Left forelimb (tissue), 1 donor: Measurements from ENCODE around the gene VAV3.
"Not testable (repeated sequence)": the region's sequence is repeated elsewhere in the genome, so short reads cannot be mapped to it uniquely, and the experiment has no call there.

Experiments
- DNase-seq: peaks from one replicate; pipeline ENCODE4 v3.0.0-alpha.2; 2018; ENCODE audit warnings: low spot score

VAV3 gene

GRCh38 chr1:107733401-107733800 is 231.6 kb downstream of the VAV3 start:
- DNase-seq, result not testable (repeated sequence)

- no peak for DNase-seq
Measured at GRCh38 chr1:107727866-107728265, 237.1 kb downstream of the VAV3 start.

- no peak for DNase-seq
Measured at GRCh38 chr1:107726860-107727259, 238.1 kb downstream of the VAV3 start.

- no peak for DNase-seq
Measured at GRCh38 chr1:107724648-107725047, 240.3 kb downstream of the VAV3 start.

- not testable (repeated sequence) for DNase-seq
Measured at GRCh38 chr1:107720210-107720609, 244.8 kb downstream of the VAV3 start.

- no peak for DNase-seq
Measured at GRCh38 chr1:107710005-107710404, 255.0 kb downstream of the VAV3 start.

GRCh38 chr1:107707111-107707510 is 257.9 kb downstream of the VAV3 start:
- no peak for DNase-seq

GRCh38 chr1:107706182-107706581 is 258.8 kb downstream of the VAV3 start:
- no peak for DNase-seq

GRCh38 chr1:107704911-107705310 is 260.1 kb downstream of the VAV3 start:
- no peak for DNase-seq

GRCh38 chr1:107702946-107703571 is 261.9 kb downstream of the VAV3 start:
- DNase-seq, result no peak

- DNase-seq, result not testable (repeated sequence)
Measured at GRCh38 chr1:107700651-107701050, 264.3 kb downstream of the VAV3 start.

GRCh38 chr1:107698161-107698560 is 266.8 kb downstream of the VAV3 start:
- no peak for DNase-seq

- DNase-seq, result no peak
Measured at GRCh38 chr1:107695341-107695740, 269.6 kb downstream of the VAV3 start.

GRCh38 chr1:107692580-107693345 is 272.2 kb downstream of the VAV3 start:
- DNase-seq, result no peak

GRCh38 chr1:107691540-107691939 is 273.4 kb downstream of the VAV3 start:
- DNase-seq, result no peak

GRCh38 chr1:107690491-107690890 is 274.5 kb downstream of the VAV3 start:
- DNase-seq, result no peak

GRCh38 chr1:107689733-107690132 is 275.2 kb downstream of the VAV3 start:
- no peak for DNase-seq

GRCh38 chr1:107689159-107689558 is 275.8 kb downstream of the VAV3 start:
- no peak for DNase-seq

GRCh38 chr1:107687849-107688753 is 276.9 kb downstream of the VAV3 start:
- DNase-seq, result no peak

GRCh38 chr1:107683683-107684082 is 281.3 kb downstream of the VAV3 start:
- DNase-seq, result no peak

- no peak for DNase-seq
Measured at GRCh38 chr1:107683191-107683657, 281.8 kb downstream of the VAV3 start.

GRCh38 chr1:107682467-107682866 is 282.5 kb downstream of the VAV3 start:
- no peak for DNase-seq
